Measurements from ENCODE around the gene MYZAP.

- no peak for TF ChIP-seq POLR2A (IDR thresholded peaks at IDR 0.05)
- TF ChIP-seq CTCF (IDR thresholded peaks at IDR 0.05): no peak
- no peak for TF ChIP-seq EP300 (IDR thresholded peaks at IDR 0.05)
These were observed 136.7 kb downstream of the MYZAP start for GRCh38 chr15:57728436-57728835.

Data from sigmoid colon (tissue), 4 donors.